Measurements from ENCODE around the gene DDX27. TPM values are rescaled to one million over a fixed set of nuclear protein-coding genes. Genes with fewer than 3 reads are reported as not detected.

DDX27 gene
- total and polyA plus RNA-seq, 2 of the 13 experiments (the other 11 are each of a cell fraction or from before 2014, with no cell fraction given): 42.6 to 72.8 TPM

GRCh38 chr20:49278818-49279676 is 59.8 kb downstream of the DDX27 start (continued):
- peak; percentile 95 for TF ChIP-seq MNT (IDR thresholded peaks at IDR 0.05)
- TF ChIP-seq ELK4 (CRISPR knock-in tag; IDR thresholded peaks at IDR 0.05; ENCODE audit: borderline replicate concordance): no peak
- TF ChIP-seq GTF2F1 (IDR thresholded peaks at IDR 0.05; ENCODE audit: low read length): no peak
- peak; percentile 48; the same call in 1 of the 2 replicates for TF ChIP-seq NKX3-1 (CRISPR knock-in tag; IDR thresholded peaks at IDR 0.05)
- no peak for TF ChIP-seq TEAD2 (CRISPR knock-in tag; IDR thresholded peaks at IDR 0.05)
- TF ChIP-seq ZNF597 (CRISPR knock-in tag; IDR thresholded peaks at IDR 0.05): no peak
- 0 out of 2 replicates have a peak, but pooled peaks have one; percentile 45 for TF ChIP-seq DNMT1 (CRISPR knock-in tag; IDR thresholded peaks at IDR 0.05)
- 0 out of 2 replicates have a peak, but pooled peaks have one; percentile 3 for TF ChIP-seq ARNT2 (CRISPR knock-in tag; IDR thresholded peaks at IDR 0.05; ENCODE audit: low read depth)
- TF ChIP-seq NFATC3 (CRISPR knock-in tag; IDR thresholded peaks at IDR 0.05): peak; percentile 75
- peak; percentile 84; the same call in 1 of the 2 replicates for TF ChIP-seq ZC3H4 (CRISPR knock-in tag; IDR thresholded peaks at IDR 0.05; ENCODE audit: borderline replicate concordance)
- 0 out of 2 replicates have a peak, but pooled peaks have one; percentile 2 for TF ChIP-seq ATF2 (CRISPR knock-in tag; IDR thresholded peaks at IDR 0.05)
- peak; percentile 20; the same call in 1 of the 2 replicates for TF ChIP-seq TEF (CRISPR knock-in tag; IDR thresholded peaks at IDR 0.05)
- TF ChIP-seq MTA3 (CRISPR knock-in tag; IDR thresholded peaks at IDR 0.05): no peak; the same call in 1 of the 2 replicates
- TF ChIP-seq NAIF1 (CRISPR knock-in tag; IDR thresholded peaks at IDR 0.05; ENCODE audit: borderline replicate concordance): 0 out of 2 replicates have a peak, but pooled peaks have one; percentile 87
- TF ChIP-seq ZNF367 (CRISPR knock-in tag; IDR thresholded peaks at IDR 0.05; ENCODE audit: borderline replicate concordance): no peak
- TF ChIP-seq RXRB (CRISPR knock-in tag; IDR thresholded peaks at IDR 0.05; ENCODE audit: borderline replicate concordance): peak; percentile 33; the same call in 1 of the 2 replicates
- TF ChIP-seq SOX6 (IDR thresholded peaks at IDR 0.05): no peak
- TF ChIP-seq SOX6 (CRISPR knock-in tag; IDR thresholded peaks at IDR 0.05): no peak; the same call in none of the 2 replicates
- no peak for TF ChIP-seq MIXL1 (CRISPR knock-in tag; IDR thresholded peaks at IDR 0.05)
- peak; percentile 77; the same call in 1 of the 2 replicates for TF ChIP-seq THRA (CRISPR knock-in tag; IDR thresholded peaks at IDR 0.05; ENCODE audit: borderline replicate concordance)
- TF ChIP-seq MAFK (conservative IDR thresholded peaks at IDR 0.05 in 1 of 2, IDR thresholded peaks at IDR 0.05 in 1 of 2; ENCODE audit: low read length in 2 of 2): peak; percentile 91 to 94
- peak; percentile 58 for TF ChIP-seq ZSCAN25 (CRISPR knock-in tag; IDR thresholded peaks at IDR 0.05)
